ENCODE results near the gene SCAF1.

Gene SCAF1

DNA sequence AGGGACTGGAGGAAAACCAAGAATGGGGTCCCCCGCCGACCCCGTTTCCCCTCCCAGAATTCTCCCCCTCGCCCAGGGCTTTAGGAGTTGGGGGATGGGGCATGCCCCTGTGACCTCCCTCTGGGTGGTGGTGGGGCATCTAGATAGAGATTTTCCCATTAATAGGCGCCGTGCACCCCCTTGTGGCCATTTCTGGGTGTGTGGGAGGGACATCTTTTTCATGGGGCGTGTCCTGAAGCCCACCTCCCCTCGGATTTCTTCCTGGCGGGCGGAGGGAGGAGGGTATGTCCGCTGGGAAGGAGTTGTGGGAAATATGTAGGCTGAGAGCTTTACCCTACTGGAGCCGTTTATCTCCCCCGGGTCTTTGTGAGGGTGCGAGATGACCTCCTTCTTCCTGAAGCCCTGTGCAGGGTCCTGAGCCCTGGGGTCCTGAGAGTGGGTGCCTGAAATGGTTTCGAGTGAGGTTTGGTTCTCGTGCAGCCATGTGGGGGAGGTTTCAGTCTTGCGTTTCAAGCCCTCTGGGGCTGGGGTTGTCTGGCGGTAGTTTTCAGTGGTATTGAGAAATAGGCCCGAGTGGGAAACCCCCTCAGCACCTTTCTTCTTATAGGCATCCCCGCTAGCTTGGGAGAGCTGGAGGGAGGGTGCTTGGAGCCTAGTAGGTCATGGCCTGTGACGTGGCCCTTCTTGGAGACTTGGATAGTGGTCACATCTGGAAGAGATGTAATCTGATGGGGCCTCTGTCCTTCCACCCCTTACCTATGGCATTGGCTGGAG, 36.1 kb downstream of the SCAF1 start:
- FAIRE-seq: no peak
- no peak for DNase-seq (ENCODE audit: insufficient read length, low spot score)
- TF ChIP-seq, protein P1, sequence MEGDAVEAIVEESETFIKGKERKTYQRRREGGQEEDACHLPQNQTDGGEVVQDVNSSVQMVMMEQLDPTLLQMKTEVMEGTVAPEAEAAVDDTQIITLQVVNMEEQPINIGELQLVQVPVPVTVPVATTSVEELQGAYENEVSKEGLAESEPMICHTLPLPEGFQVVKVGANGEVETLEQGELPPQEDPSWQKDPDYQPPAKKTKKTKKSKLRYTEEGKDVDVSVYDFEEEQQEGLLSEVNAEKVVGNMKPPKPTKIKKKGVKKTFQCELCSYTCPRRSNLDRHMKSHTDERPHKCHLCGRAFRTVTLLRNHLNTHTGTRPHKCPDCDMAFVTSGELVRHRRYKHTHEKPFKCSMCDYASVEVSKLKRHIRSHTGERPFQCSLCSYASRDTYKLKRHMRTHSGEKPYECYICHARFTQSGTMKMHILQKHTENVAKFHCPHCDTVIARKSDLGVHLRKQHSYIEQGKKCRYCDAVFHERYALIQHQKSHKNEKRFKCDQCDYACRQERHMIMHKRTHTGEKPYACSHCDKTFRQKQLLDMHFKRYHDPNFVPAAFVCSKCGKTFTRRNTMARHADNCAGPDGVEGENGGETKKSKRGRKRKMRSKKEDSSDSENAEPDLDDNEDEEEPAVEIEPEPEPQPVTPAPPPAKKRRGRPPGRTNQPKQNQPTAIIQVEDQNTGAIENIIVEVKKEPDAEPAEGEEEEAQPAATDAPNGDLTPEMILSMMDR (IDR thresholded peaks at IDR 0.05; ENCODE audit: insufficient read depth, missing control alignments): peak; percentile 65

DNA sequence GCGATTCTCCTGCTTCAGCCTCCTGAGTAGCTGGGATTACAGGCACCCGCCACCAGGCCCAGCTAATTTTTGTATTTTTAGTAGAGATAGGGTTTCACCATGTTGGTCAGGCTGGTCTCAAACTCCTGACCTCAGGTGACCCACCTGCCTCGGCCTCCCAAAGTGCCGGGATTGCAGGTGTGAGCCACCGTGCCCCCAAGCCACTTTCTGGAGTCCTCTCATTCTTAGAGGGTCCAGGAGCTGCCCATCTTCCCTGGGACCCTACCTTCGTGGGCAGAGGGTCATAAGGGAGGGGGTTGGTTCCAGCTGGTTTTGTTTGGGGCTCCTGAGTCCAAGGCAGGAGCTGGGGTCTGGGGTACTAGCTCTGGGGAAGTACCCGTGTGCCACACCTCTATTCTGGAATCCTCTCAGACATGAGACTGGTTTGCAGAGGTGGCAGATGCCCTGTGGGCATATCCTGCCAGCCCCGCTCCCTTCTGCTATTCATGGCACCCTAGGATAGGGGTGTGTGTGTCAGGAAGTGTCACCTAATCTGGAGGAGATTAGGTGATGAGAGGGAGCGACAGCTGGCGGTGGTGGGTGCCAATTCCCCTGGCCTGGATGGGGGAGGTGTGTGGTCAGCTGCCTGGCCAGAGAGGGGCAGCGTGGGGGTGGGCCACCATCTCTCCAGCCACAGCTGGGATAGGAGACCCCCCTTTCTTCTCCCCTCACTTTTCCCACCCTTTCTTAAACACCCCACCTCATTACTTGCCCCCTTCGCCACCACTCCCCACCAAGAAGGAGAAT, 37.2 kb downstream of the SCAF1 start:
- TF ChIP-seq, protein P1 (IDR thresholded peaks at IDR 0.05; ENCODE audit: insufficient read depth, missing control alignments): no peak
- DNase-seq (ENCODE audit: insufficient read length, low spot score) (no peak), FAIRE-seq (no peak)

DNA sequence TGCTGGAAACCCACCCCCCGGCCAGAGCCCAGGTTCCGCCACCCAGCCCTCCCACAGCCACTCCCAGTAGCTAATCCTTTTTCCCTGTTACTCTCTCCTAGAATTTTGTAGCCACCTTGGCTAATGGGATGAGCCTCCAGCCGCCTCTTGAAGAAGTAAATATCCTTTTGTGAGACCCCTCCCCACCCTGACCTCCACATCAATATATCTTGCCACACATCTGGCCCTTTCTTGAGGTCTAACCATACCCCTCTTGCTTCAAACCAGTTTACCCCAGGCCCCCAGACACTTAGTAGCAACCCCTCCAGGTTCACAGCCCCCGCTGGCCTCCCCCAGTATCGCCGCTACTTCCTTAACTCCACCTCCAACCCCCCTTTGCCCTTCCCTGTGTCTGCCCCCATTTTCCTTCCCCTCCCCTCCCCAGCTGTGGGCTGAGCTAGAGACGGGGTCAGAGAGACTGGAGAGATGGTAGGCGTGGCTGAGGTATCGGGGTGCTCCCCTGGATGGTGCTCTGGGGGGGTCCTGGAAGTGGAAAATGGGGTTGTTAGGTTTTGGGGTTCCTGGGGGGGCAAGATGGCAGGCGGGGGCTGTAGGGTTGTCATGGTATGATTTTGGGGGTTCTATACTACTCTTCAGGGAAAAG, 37.9 kb downstream of the SCAF1 start:
- no peak for FAIRE-seq
- DNase-seq (ENCODE audit: insufficient read length, low spot score): no peak

DNA sequence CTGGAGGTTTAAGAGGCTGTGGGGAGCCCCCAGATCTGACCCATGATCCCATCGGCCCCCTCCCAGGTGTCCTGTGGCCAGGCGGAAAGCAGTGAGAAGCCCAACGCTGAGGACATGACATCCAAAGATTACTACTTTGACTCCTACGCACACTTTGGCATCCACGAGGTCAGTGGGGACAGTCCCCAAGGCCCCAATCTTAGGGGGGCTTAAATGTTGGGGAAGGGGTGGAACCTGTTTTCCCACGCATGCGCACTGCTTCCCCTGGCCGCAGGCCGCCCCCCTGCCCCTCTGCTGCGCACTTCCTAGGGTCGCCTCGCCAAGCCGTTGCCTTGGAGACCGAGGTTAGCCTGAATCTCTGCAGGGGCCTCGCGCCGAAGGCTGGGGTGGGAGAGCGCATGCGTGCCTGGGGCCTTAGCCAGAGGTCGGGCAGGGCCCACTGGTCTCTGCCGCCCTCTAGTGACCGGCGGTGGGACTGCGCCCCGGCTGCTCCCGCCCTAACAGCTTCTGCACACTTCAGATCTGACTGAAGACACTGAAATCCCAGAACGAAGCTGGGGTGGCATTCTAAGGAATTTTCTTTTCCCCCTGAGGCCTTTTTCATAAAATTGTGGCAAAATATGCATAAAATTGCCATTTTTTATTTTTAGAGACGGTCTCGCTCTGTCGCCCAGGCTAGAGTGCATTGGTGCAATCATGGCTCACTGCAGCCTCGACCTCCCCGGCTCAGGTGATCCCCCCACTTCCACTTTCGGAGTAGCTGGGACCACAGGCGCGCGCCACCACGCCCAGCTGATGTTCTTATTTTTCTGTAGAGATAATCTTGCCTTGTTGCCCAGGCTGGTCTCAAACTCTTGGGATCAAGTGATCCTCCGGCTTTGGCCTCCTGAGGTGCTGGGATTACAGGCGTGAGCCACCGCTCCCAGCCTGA, 38.7 kb downstream of the SCAF1 start:
- FAIRE-seq (no peak), DNase-seq (ENCODE audit: insufficient read length, low spot score) (peak; percentile 98)
- TF ChIP-seq, protein P1 (IDR thresholded peaks at IDR 0.05; ENCODE audit: insufficient read depth, missing control alignments): peak; percentile 81

More for the DNA sequence above, 37.9 kb downstream of the SCAF1 start:
- TF ChIP-seq, protein P1 (IDR thresholded peaks at IDR 0.05; ENCODE audit: insufficient read depth, missing control alignments): no peak

DNA sequence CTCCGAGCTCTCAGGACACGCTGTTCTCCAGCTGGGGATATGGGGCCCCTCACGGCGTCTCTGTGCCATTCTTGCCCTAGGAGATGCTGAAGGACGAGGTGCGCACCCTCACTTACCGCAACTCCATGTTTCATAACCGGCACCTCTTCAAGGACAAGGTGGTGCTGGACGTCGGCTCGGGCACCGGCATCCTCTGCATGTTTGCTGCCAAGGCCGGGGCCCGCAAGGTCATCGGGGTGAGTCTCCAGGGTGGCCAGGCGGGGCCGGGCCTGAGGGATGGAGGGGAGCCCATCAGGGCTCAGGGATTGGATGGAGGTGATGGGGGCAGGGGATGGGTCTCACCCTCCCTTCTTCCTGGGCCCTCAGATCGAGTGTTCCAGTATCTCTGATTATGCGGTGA, 39.8 kb downstream of the SCAF1 start:
- no peak for FAIRE-seq
- TF ChIP-seq, protein P1 (IDR thresholded peaks at IDR 0.05; ENCODE audit: insufficient read depth, missing control alignments): no peak
- no peak for DNase-seq (ENCODE audit: insufficient read length, low spot score)

DNA sequence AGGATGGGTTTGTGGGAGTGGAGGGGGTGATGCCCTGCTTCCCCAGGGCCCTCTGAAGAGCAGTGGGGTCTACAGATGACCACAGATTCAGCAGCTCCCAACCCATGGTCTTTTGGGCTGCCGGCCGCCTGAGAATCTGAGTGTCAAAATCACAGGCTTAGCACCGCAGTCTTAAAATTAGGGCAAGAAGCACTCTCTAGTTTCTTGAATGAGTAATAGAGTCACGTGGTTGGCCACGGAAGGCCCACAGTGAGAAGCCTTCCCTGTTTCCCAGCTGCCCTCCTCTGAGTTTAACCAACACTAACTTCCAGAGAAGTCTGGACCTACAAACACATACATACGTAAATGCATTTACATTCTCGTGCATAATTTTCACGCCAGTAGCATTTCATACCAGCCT, 40.3 kb downstream of the SCAF1 start:
- TF ChIP-seq, protein P1 (IDR thresholded peaks at IDR 0.05; ENCODE audit: insufficient read depth, missing control alignments): no peak
- FAIRE-seq: no peak

More for the DNA sequence above, 40.3 kb downstream of the SCAF1 start:
- no peak for DNase-seq (ENCODE audit: insufficient read length, low spot score)

Data from D721Med (cell line).